Fibroblast of skin of scalp (primary cell): ENCODE results near the gene GALNT9.

ENCODE experiments used
- DNase-seq: peaks from one replicate; pipeline ENCODE4 v3.0.0-alpha.2; 2013

The GALNT9 gene

DNA sequence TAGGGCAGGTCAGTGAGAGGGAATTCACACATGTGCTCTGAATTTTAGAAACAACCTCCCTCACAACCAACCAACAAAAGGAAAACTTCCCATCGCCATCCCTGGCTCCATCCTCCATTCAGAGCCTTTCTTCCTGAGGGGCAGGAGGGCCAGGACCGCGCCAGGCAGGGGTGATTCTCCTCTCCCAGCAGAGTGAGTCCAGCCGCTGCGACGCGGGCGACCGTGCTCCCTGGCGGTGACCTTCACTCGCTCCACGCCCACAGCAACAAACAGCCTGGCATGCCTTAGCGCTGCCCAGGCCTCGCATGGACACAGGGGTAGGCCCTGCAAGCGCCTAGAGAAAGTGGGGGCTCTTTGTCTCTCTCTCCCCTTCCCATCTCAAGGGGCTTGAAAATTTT is 3.7 kb downstream of the GALNT9 start:
- DNase-seq = no peak

DNA sequence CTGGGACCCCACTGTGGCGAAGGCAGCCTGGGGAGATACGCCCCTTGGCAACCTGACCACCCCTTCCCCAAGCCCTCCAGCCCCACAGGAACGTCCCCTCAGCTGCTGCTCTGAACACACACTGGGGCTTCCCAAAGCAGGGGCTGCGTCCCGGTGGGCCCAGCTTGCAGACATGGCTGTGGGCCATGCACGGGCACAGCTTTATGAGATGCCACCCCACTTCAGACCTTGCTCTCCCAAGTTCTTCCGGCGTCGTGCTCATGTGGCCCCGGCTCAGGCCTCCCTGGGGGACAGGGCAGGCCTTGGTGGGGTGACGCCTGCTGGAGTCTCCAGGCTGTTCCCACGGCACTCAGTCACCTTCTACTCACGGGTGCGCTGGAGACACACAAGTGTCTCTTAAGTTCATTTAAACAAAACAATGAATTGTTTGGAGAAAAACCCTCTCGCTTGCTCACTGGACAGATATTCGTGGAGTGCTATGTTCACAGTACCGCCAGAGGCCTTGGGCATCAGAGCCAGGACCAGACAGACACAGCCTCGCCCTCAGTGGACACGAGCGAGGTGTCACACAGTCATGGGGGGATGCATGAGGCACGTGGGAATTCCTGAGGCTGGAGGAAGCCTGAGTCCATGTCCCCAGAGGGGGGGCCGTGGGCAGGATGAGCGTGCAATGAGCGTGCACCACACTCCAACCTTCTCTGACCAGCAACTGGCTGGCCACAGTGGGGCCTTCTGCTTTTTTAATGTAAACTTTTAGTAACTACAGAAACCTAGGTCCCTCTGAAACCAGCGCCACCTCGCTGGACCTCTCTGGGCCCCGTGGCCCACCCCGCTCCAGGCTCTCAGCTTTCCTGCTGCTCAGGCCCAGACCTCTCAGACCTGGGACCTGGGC is 4.3 kb downstream of the GALNT9 start:
- no peak for DNase-seq

DNA sequence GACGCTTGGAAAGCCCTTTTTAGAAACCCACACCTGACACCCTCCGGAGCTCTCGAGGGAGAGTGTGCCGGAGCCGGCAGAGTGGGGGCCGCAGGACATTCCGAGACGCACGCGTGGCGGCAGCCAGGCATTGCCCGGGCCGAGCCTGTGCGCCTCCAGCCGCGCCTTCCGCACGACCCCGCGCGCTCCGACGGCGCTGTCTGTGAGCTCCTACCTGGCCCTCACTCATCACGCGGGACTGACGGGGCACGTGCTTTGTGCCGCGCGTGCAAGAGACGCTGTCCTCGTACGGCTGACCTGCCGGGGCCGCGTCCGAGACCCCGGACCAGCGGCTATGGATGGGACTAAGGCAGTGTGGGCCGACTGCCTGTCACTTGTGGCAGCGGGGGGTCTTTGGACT is 5.2 kb downstream of the GALNT9 start:
- DNase-seq = no peak

DNA sequence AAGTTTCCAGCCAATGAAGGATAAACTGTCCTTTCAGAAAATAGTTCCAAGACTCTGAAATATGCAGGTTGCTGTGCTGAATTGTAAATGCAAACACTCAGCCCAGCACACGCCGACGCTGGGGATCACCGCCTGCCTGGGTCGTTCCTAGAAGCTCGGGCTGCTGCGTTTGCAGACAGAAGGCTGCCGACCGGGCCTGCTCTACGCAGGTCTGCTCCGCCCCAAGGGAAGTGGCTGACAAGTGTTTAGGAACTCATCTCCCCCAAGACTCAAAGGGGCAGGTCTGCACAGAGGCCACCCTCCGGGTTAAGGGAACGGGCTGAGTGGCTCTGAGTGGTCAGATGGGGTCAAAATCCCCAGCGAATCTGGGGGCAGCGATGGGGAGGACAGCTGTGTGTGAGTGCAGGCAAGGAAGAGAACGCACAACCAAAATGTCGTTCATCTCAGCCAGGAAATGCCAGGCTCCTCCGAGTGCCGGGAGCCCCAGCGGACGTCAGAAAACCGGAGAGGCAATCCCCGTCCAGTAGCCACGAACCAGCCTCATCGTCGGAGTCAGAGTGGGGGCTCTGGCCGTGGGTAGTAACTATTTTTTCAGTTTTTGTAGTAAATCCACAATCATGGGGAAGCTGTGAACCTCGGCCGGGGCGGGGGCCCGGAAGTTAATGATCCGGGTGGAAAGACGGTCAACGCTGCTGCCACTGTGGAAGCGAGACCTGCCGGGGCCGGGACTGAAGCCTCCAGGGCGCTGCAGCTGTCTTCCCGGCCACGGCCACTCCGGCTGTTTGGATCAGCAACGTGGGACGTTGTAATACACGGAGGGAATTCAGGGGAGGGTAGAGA is 6.0 kb downstream of the GALNT9 start:
- no peak for DNase-seq

DNA sequence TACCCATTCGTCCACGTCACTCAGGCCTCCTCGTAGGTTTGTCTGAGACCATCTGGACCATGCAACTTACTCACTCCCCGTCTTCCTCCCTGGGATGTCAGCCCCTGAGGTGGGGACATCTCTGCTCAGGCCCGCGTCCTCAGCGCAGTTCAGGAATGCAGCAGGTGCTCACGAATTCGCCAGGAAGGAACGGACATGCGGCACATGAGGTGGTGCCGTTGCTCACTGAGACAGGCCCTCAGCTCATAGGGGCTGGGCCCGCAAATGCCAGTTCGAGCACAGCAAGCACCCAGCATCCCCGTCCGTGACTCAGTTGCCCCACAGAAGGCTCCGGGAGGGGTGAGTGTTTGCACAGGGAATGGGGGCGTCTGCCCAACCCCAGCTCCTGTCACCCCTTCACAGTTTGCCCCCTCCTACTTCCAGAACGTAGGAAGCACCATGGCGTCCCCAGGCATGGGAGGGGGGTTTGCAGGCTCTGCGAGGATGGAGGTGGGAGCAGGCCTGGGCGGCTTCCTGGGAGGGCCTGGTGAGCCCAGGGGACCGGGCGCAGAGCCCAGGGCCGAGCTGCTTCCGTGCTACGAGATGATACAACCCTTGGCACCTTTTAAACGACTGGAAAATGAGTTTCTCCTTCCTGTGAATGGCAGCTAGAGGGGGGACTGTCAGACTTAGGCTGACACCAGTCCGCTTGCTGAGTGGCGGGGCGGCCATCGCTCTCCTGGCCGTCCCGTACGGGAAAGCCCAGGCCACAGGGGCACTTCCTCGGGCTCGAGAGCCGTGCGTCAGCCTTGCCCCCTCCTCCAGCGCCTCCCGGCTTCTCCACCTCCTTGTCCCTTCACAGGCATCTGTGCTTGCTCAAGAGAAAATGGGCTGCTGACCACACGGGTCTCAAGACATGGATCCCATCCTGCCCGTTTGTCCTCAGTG is 6.9 kb downstream of the GALNT9 start:
- no peak for DNase-seq

DNA sequence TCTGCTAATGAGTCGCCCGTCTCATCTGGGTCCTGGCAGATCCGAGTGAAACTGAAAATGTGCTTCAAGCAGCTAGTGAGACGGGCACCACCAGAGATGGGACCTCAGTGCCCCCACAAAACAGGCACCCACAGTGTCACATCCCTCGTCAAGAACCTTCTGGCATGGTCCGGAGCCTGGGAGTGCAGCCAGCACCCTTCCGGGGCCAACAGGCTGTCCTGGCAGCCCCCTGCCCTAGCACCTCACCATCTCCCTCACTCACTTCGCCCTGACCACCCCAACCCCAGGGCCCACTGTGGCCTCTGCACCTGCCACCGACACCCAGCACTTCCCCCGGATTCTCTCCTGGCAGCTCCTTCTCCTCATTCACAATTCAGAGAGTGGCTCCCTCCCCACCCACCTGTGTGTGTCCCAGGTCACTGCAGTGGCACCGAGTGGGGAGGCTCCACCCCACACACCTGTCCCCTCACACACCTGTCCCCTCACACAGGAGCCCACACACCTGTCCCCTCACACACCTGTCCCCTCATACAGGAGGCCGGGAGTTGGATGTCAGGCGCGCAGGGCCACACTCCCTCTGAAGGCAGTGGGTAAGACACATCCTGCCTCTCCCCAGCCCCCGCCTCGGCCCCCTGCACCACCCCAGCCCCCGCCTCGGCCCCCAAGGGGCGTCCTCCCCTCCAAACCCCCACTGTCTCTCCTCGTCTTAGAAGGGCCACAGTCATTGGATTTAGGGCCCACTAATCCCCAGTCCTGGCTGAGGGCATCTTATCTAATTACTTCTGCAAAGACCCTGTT is 7.9 kb downstream of the GALNT9 start:
- DNase-seq = no peak

DNA sequence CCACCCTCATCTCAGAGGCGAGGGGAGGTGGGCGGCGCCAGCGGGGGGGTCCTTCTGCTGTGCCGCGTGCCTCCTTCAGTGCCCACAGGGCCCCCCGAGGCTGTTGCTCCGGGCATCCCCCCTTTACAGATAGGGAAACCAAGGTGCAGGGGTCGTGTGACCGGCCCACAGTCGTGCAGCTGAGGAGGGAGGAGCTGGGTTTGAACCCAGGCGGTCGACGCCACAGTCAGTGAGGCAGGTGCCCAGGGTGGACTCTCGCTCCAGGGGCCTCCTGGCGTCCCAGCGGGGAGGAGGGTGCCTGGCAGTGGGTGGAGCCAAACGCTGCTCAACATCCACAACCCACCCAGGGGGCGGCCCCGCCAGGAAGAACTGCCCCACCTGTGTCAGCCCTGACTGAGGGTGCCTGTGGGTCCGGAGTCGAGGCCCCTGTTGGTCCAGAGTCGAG is 8.6 kb downstream of the GALNT9 start:
- no peak for DNase-seq

DNA sequence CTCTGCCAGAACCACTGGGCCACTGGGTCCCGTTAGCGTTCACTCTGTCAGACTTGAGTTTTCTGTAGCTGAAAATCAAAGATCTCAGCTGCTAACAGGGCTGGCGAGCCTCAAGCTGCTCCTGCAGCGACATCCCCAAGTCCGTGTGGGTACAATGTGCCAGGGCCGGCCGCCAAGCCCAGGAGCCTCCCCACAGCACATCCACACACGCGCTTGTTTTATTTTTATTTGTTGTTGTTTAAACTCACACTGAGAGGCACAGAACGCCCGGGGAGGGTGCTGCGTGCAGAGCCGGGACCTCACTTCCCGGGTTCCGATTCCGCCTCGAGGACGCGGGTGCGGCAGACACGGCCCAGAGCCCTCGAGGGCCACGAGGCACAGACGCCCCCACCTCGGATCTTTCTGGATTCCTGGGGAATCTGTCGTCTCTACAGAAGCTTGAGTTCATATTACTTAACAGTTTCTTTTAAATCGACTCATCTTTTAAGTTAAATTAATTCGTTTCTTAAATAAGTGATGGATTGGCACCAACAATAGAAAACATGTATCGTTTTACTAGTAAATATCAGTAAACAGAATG is 9.3 kb downstream of the GALNT9 start:
- no peak for DNase-seq

DNA sequence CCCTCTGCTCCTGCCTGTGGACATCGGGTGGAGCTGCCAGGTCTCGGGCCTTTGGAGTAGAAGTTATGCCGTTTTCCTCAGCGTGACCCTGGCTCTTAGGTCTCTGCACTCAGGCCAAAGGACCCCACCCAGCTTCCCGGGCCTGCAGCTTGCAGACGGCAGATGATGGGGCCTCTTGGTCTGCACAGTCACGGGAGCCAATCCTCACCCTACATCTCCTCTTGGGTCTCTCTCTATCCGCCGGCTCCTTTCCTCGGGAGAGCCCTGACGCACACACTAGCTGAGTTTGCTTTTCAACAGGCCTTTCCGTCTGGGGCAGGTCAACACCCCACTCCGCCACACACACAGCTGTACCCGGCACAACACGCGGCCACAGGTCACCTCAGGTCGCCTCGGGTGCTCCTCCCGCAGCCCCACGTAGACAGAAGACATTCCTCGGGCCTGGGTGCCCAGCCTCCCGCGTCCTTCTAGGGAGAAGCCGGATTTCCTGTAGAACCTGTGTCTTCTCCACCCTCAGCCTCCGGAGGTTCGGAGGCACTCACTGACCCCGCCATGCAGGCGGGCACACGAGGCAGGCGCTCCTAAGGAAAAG is 9.9 kb downstream of the GALNT9 start:
- no peak for DNase-seq

DNA sequence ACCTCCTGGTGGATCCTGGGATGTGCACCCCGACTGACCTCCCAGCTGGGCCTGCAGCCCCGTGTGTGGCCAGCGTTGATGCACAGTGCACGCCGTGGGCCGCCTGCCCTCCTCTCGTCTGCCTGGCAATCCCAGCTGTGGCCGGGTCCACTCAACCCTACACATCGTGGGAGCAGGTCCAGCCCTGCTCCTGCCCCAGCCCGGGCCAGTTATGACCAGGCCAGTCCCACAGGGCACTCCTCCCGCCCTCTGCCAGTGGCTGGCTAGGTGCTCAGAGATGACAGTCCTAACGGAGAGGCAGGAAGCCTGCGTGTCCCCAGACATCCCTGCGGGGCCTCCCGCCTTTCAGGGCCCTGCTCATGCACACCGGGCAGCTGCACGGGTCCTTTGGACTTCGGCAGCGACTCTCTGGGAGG is 10.8 kb downstream of the GALNT9 start:
- no peak for DNase-seq

DNA sequence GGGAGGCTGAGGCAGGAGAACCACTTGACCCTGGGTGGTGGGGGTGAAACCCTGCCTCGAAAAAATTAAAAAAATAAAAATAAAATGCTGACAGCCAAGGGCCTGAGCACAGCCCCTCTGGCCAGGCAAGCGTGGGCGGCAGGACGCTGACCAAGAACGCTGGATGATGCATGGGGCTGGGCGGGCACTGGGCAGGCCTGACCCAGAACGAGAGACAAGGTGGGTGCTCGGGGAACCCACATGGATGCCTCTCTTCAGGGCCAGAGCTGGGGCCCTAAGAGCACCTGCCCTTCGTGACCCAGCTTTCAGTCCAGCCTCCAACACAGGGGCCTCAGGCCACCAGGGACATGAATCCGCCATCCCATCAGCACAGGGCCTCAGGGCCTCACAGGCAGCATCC is 11.3 kb downstream of the GALNT9 start:
- no peak for DNase-seq

DNA sequence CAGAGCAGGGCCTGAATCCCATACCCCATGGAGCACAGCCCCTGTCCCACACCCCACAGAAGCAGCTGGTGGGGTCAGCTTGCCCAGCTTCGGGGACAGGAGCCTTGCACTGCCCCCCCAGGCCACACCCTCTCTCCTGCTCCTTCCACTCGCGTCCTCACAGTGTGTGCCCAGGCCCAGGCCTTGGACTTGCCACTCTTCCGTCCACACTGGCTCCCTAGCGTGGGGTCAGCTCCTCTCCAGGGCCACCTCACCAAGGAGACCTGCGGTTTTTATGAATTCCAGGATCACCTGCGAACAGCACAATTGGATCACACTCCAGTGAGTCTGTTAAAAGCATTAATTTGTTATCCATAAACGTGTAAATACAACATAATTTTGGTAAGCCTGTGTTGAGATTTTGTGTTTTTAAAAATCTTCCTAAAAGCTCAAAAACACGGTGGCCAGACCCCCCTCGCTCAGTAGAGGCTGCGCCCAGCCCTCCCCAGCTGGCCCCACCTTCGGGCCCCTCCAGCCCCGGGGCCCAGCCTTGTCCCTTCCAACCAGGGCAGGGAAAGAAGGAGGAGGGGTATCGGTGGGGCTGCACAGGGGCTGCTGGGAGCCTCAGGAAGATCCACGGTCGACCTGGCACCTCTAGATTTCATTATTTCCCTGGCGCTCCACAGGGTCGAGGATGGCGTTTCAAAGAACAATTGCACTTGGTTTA is 12.0 kb downstream of the GALNT9 start:
- DNase-seq = no peak

DNA sequence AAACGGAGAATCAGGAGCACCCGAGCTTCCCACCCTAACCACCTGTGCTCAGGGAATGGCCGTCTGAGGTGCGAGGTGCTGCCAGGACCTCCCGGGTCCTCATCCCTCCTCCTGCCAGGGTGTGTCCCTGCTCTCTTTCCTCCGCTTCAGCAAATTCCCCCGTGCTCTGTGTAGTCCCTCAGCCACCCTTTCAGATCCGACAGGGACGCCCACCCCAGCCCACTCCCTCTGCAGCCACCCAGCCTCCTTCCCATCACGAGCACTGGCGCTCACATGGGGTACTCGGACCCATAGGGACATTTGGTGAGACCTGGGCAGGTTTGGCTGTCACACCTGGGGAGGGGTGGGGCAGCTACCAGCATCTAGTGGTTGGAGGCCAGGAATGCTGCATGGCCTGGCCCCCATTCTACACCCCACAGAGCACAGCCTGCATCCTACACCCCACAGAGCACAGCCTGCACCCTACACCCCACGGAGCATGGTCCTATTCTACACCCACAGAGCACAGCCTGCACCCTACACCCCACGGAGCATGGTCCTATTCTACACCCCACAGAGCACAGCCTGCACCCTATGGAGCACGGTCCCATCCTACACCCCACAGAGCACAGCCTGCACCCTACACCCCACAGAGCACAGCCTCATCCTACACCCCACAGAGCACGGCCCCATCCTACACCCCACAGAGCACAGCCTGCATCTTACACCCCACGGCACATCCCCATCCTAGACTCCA is 12.7 kb downstream of the GALNT9 start:
- no peak for DNase-seq

DNA sequence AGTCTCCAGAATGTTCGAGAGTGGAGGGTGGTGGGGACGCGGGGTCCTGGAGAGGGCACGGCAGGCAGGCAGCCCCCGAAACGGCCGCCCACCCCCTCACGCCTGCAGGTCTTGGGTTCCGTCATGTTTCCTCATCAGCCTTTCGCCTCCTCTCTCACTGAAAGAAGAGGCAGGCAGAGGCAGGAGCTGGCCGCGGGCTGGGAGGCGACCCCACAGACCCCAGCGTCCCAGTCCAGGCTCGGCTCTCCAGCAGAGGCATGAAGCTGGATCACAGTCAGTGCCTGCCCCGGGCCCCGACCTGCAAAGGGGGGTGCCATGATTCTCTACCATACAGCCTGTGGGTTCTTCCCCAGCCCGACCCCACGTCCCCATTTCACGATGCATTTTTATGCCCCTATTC is 13.4 kb downstream of the GALNT9 start:
- DNase-seq = no peak

DNA sequence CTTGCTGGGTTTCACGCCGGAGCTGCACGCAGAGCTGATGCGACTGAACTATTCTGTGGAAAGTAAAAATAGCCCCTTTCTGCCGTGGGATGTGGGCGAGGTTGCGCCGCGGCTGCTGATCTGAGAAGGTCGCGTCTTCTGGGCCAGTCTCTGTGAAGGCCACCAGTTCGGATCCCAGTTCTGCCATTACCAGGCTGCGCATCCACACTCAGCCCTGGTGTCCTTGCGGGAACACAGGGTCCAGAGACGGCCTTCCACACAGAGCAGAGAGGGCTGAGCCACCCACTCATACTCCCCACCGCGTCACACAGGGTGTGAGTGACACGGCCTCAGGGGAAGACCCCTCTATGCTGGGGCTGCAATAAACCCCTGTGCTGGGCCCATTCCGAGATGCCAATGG is 13.9 kb downstream of the GALNT9 start:
- DNase-seq = no peak

DNA sequence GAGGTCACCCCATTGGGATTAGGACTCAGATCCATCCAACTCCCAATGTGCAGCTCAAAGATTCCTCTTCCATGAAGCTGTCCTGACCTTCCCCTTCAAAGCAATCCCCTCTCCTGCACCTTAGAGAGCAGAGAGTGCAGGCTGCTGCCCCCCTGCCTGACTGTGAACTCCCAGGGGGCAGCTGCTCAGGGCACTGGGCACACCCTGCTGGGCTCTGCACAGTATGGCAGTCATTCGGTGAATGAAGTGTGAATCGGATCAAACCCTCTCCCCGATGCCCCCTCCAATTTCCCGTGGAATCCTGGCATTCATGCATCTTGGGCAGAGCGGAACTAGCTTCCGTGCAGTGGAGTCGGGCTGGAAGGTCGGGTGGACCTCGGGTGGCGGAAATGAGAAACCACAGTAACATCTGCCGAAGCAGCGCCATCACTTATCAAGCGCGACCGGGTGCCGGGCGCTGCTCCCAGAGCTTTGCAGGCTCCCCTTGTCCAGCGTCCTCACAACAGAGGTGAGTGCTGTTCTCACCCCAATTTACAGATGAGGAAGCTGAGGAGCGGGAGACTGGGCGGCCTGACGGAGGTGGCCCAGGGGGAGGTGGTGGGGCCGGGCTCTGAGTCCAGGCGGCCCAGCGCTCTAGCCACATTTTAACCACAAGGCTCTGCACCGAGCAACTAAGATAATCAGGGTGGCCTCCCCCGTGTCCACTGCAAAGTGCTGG is 14.7 kb downstream of the GALNT9 start:
- no peak for DNase-seq

DNA sequence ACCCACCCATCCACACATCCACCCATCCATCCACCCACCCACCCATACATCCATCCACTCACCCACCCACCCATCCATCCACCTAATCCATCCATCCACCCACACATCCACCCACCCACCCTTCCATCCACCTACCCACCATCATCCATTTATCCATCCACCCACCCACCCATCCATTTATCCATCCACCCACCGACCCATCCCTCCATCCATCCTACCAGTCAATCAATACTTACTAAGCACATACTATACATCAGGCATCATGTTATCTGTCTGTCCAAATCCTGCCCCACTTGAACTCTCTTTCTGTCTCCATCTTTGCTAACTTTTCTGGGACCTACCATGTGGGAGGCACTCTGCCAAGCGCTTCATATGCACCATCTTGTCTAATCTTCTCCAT is 15.4 kb downstream of the GALNT9 start:
- no peak for DNase-seq

DNA sequence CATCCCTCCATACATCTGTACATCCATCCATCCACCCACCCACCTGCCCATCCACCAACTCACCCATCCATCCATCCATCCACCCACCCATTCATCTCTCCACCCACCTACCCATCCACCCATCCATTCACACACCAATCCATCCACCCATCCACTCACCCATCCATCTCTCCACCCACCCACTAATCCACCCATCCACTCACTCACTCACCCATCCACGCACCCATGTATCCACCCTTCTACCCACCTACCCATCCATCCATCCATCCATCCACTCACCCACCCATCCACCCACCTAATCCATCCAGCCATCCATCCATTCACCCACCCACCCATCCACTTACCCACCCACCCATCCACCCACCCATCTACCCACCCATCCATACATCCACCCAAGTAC is 16.2 kb downstream of the GALNT9 start:
- DNase-seq = no peak

DNA sequence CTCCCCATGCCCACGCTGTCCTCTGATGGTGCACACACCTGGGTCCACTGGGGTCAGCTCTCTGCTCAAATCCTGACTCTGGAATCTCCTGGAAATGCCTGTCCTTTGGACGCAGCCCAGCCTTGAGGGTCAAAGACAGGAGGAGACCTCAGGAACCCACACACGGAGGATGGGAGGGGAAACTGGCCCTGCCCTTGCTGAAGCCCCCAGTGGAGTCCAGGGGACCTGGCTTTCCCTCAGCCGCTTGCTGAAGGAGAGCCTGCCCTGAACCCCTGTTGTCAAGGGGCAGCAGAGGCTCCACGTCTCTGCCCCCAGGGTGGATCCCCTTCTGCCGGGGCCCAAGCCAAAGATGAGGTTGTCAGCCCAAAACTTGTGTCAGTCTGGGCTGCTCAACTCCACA is 16.9 kb downstream of the GALNT9 start:
- no peak for DNase-seq
